HEK293 (cell line): ENCODE measurements around the gene GHSR.

Source experiments
- ZBTB17 ChIP-seq: fragments of 450-650 bp; formaldehyde crosslinking; IDR thresholded peaks from 2 replicates; pipeline ENCODE4 v1.5.1; 2016; ENCODE audit warnings: missing biosample characterization, missing genetic modification characterization
- ZNF19 ChIP-seq: fragments of 450-650 bp; formaldehyde crosslinking; IDR thresholded peaks from 2 replicates; pipeline ENCODE4; 2016; ENCODE audit warnings: missing biosample characterization, missing genetic modification characterization, low read depth
- ZNF530 ChIP-seq: fragments of 450-650 bp; formaldehyde crosslinking; IDR thresholded peaks from 2 replicates; pipeline ENCODE4 v1.5.1; 2016; ENCODE audit warnings: low read depth, missing biosample characterization, missing genetic modification characterization
- TF ChIP-seq, protein P1 (sequence below): fragments of 450-650 bp; formaldehyde crosslinking; IDR thresholded peaks from 2 replicates; pipeline ENCODE4 v1.5.1; 2016; ENCODE audit warnings: missing biosample characterization, missing genetic modification characterization

DNA sequence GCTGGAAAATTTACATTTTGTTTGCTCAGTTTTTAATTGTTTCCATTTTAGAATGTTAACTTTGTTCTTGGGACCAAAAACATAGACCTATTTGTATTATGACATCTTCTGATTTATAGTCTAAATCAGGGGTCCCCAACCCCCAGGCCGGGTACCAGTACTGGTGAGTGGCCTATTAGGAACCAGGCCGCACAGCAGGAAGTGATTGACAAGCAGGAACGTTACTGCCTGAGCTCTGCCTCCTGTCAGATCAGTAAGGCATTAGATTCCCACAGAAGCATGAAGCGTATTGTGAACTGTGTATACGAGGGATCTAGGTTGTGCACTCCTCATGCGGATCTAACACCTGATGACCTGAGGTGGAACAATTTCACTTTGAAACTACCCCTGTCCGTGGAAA lies 51.9 kb downstream of the GHSR start:
- no peak for TF ChIP-seq ZNF530 (tag by site-specific recombination)
- TF ChIP-seq, protein P1, sequence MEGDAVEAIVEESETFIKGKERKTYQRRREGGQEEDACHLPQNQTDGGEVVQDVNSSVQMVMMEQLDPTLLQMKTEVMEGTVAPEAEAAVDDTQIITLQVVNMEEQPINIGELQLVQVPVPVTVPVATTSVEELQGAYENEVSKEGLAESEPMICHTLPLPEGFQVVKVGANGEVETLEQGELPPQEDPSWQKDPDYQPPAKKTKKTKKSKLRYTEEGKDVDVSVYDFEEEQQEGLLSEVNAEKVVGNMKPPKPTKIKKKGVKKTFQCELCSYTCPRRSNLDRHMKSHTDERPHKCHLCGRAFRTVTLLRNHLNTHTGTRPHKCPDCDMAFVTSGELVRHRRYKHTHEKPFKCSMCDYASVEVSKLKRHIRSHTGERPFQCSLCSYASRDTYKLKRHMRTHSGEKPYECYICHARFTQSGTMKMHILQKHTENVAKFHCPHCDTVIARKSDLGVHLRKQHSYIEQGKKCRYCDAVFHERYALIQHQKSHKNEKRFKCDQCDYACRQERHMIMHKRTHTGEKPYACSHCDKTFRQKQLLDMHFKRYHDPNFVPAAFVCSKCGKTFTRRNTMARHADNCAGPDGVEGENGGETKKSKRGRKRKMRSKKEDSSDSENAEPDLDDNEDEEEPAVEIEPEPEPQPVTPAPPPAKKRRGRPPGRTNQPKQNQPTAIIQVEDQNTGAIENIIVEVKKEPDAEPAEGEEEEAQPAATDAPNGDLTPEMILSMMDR (tag by site-specific recombination): no peak
- no peak for TF ChIP-seq ZBTB17 (tag by site-specific recombination)
- no peak for TF ChIP-seq ZNF19 (tag by site-specific recombination)
